HG03432 (cell line): ENCODE results near the gene DPM2.

Experiments
- ATAC-seq: cut with Tn5 transposase; IDR thresholded peaks from one replicate; pipeline ENCODE4 v1.9.1; 2021; ENCODE audit warnings: mild to moderate bottlenecking, moderate library complexity; ENCODE audit not compliant: unreplicated experiment

Gene DPM2, protein sequence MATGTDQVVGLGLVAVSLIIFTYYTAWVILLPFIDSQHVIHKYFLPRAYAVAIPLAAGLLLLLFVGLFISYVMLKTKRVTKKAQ

DNA sequence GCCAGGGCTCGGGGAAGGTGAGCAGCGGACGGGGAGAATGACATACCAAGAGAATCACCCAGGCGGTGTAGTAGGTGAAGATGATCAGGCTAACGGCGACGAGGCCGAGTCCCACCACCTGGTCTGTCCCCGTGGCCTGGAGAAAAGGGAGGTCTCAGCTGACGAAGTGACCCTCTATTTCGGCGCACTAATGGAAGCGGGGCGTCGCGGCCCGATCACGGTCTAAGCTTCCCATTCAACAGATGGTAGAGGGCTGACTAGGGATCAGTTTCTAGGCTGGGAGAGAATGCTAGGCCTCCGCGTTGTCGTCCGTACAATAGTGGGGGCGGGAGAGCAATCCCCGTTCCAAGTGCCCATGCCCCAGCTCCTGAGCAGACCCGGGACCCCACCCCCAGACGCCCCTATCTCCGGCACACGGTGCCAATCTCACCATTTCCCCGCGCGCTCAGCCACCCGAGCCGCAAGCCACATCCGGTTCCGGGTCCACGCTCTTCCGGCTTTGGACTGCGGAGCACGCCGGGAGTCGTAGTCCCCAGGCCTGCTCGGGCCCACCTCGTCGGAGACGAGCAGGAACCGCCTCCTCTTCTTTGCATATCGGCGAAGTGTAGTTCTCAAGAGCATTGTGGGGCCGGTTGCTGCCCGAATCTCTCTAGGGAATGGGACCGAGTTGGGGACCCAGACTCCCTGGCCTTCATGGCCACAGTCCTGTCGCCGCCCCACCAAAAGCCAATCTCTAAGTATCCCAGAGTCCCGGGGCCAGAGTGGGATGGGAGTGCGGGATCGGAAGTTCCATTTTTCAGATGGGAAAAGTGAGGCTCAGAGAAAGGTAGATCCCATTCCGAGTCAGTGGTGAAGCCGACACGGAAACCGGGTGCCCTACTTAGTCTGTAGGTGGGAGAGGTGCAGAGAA lies at the start of gene DPM2:
DPM2 (minus strand) TSS at position 467 of the 910 bp plus-strand sequence; CDS start at position 433, 34 bp downstream.
- peak; percentile 89 for ATAC-seq

GRCh38 chr9:127987103-127987614 lies 49.5 kb upstream of the DPM2 start:
- no peak for ATAC-seq

- no peak for ATAC-seq
These were observed 47.4 kb upstream of the DPM2 start for GRCh38 chr9:127985011-127985410.

DNA sequence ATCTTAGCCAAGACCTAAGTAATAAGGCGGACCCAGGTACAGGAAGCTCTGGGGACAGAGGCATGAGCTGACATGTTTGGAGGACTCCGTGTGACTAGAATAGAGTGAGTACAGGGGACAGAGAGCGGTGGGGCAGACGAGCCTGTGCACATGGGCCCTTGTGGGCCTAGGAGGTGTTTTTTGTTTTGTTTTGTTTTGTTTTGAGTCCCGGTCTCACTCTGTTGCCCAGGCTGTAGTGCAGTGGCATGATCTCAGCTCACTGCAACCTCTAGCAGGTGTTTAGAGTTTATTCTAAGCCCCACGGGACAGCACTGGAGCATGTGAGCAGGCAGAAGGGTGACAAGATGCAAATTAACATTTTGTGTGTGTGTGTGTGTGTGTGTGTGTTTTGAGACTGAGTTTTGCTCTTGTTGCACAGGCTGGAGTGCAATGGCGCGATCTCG lies 46.2 kb upstream of the DPM2 start:
- peak; percentile 33 for ATAC-seq

GRCh38 chr9:127982912-127983311 lies 45.3 kb upstream of the DPM2 start:
- ATAC-seq: no peak

DNA sequence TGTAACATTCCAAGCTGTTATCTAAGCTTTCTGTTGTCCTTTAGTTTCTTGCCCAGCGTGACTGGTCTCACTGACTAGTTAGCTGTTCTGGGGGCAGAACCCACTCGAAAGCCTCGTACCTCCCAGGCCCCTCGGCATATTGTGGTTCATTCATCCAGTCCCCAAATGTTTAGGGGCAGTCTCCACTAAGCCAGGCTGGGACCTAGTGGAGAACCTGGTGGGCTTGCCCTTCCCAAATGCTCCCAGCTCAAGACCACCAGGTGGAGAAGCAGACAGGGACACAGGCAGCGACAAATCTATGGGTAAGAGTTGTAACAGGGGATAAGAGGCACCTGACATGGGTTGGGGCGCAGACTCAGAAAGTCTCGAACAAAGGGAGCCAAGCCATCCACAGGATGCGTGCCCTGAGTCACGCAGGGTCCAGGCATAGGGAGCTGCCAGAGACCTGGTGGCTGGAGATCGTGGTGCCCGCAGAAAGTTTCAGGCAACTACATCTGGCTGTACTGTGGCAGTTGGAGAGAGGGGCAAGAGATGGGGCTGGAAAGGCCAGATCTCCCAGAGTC lies 44.0 kb upstream of the DPM2 start:
- no peak for ATAC-seq

DNA sequence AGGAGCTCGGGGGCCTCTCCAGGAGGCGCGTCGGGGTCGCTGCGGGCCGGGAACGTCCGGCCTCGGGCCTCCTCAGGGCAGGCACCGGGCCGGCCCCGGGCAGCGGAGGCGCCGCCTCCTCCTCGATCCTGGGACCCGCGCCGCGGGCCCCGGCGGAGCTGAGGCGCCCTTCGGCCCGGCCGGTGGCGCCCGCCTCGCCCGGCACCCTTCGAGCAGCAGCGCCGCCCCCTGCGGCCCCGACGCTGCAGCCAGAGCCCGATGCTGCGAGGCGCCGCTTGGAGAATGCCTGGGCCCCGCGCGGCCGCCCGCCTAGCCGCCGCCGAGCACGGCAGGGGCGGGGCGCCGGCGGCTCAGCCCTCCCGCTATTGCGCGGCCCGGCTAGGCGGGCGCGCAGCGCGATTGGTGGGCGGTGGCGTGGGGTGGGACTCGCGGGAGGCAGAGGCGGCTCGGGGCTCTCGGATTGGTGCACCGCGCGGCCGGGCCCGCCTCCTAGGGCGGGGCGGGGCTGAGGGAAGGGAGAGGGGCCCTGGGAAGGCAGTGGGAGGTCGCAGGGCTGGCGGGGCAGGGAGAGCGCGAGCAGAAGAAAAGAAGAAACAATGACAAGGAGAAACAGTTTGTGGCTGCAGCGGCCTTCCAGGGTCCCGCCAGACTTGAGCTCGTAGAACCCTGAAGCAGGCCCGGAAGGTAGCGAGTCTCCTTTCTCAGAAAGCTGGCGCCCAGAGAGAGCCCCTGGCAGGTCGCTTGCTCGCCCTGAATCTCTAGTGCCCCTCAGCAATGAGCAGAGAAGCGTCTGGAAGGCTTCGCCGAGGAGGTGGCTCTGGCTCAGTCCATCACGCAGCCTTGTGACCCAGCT lies 43.3 kb upstream of the DPM2 start, which contains the start of gene EEIG1:
EEIG1 (minus strand) TSS at position 284 of the 853 bp plus-strand sequence. CDS start 852 bp downstream, outside the sequence.
- peak; percentile 77 for ATAC-seq

- peak; percentile 40 for ATAC-seq
These were observed 42.5 kb upstream of the DPM2 start for GRCh38 chr9:127980060-127980705.

- ATAC-seq: no peak
These were observed 41.8 kb upstream of the DPM2 start for GRCh38 chr9:127979333-127980059.

DNA sequence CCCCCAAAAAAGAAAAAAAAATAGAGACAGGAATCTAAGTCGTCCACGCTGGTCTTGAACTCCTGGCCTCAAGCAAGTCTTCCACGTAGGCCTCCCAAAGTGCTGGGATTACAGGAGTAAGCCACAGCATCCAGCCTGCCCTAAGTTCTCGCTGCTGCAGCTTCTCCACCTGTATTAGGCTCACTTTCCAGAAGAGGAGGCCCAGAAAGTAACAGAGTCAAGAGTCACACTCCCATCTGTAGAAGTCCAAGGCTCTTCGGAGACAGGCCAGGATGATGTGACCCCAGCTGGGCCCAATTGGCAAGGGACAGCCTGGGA lies 41.3 kb upstream of the DPM2 start:
- ATAC-seq: no peak

DNA sequence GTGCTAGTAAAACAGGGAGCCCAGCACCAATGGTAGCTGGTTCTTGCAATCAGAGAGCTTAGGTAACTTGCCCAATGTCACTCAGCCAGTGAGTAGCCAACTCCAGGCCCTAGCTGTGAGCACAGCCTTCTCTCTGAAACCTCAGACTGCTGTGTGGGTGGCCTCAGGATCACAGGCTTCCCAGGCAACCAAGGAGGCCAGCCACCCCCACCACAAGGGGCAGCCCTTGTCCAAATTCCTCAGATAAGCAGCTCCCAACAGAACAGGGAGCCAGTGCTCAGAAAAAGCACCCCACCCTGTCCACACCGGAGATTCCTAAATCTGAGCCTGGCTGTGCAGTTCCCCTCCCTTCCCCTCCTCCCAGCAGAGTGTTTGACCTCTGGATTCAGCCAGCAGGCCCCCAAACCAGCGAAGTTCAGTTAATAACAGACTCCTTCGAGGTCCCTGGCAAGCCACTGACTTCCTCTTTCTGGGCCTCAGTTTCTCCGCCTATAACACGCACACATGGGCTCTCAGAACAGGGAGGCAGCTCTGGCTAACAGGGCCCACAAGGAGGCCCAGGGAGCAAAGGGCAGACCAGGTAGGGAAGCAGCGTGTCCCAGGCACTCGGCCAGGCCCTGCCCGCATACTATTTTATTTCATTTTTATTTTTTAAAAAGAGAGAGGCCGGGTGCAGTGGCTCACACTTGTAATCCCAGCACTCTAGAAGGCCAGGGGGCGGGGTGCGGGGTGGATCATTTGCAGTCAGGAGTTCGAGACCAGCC lies 40.4 kb upstream of the DPM2 start:
- ATAC-seq: no peak

GRCh38 chr9:127977009-127977883 lies 39.6 kb upstream of the DPM2 start:
- ATAC-seq: no peak

- no peak for ATAC-seq
These were observed 38.8 kb upstream of the DPM2 start for GRCh38 chr9:127976498-127976897.

GRCh38 chr9:127975376-127976315 lies 38.0 kb upstream of the DPM2 start:
- no peak for ATAC-seq

DNA sequence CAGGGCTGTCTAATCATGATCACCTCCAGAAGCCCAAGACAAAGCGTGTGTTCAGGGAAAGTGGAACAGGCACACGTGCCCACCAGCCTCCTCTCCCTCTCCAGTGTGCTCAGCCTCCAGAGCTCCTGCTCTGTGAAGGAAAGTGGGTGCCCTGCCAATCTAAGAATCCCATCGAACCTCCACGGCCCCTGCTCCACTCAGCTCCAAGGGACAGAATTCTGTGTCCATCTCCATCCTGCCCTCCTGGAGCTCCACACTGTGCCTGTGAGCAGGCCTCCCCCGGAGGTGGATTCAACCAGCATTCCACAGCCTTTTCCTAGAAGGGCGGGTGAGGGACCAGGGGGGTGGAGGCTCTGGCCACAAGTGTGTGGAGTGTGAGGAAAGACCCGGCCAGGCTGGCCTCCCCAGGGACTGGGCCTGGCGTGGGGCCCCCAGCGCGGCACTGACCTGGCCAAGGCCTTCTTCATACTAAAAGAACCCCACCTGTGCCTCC lies 37.2 kb upstream of the DPM2 start:
- no peak for ATAC-seq

DNA sequence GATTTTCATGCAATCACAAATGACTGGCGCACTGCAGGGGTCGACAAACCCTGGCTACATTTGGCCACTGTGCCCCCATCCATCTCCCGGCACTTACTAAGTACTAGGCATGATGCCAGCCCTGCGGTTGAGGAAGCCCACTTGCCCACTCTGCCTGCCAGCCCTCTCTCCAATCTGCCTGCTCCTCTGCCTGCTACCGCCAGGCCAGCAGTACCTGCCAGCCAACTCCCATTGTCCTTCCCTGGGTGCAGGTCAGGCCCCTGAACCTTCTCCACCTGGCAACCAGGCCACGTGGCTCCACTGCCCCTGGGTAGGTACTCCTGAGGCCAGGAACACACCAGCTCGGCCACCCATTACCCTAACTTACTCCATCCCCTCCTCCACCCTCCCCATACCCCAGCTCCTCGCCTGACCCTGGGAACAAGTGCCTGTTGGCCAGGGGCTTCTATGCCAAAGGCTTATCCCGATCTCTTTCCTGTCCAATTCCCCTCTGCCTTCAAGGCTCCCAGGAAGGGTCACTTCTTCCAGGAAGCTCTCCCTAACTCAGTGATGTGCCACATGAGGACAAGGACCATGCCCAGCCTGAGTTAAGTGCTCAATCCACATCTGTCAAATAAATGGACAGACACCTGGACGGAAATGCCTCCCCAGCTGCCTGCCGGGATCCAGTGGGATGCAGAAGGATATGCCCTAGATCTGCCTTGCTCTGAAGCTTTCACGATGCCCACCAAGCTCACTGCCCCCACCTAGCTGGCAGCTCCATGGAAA lies 36.5 kb upstream of the DPM2 start:
- ATAC-seq: no peak
